ENCODE measurements around the gene CARD14. TPM values are rescaled to one million over a fixed set of nuclear protein-coding genes. Genes with fewer than 3 reads are reported as not detected.

The CARD14 gene
- total RNA-seq, 1 experiment from 2014 or later, result not detected

DNA sequence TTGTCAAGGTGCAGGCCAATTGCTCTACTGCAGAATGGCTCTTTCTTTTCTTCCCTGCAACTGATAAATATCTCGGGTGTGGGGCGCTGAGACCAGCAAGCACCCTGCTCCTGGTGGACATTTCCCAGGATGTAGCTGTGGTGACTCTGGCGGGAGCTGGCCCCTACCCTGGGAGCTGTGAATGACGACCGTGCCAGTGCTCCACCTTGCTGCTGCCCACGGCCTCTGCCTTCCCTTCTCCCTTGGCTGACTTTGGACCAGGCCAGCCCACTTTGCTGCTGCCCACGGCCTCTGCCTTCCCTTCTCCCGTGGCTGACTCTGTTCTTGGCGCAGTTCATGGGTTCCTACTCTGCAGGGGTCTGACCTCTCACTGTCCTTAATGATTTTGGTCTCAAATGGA lies 16.1 kb downstream of the CARD14 start:
- ChIA-PET CTCF (no interaction called here), POLR2A (no interaction called here)
- intact Hi-C loops (cut with micrococcal nuclease; ENCODE audit: unreplicated experiment) (no loop called here), in situ Hi-C loops (cut with HindIII; ENCODE audit: low pct_unique_long_range_greater_than_20kb, low sequenced_read_pairs) (no loop called here)
- TF ChIP-seq, protein P1, sequence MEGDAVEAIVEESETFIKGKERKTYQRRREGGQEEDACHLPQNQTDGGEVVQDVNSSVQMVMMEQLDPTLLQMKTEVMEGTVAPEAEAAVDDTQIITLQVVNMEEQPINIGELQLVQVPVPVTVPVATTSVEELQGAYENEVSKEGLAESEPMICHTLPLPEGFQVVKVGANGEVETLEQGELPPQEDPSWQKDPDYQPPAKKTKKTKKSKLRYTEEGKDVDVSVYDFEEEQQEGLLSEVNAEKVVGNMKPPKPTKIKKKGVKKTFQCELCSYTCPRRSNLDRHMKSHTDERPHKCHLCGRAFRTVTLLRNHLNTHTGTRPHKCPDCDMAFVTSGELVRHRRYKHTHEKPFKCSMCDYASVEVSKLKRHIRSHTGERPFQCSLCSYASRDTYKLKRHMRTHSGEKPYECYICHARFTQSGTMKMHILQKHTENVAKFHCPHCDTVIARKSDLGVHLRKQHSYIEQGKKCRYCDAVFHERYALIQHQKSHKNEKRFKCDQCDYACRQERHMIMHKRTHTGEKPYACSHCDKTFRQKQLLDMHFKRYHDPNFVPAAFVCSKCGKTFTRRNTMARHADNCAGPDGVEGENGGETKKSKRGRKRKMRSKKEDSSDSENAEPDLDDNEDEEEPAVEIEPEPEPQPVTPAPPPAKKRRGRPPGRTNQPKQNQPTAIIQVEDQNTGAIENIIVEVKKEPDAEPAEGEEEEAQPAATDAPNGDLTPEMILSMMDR (IDR thresholded peaks at IDR 0.05), result no peak
- TF ChIP-seq TCF7L2 (IDR thresholded peaks at IDR 0.05; ENCODE audit: low read depth, low read length) (no peak), POLR2AphosphoS5 (IDR thresholded peaks at IDR 0.05; ENCODE audit: low read depth, low read length) (no peak), SIN3A (IDR thresholded peaks at IDR 0.05; ENCODE audit: borderline replicate concordance, insufficient read depth, low read depth, low read length) (no peak)
- TF ChIP-seq, protein P2, sequence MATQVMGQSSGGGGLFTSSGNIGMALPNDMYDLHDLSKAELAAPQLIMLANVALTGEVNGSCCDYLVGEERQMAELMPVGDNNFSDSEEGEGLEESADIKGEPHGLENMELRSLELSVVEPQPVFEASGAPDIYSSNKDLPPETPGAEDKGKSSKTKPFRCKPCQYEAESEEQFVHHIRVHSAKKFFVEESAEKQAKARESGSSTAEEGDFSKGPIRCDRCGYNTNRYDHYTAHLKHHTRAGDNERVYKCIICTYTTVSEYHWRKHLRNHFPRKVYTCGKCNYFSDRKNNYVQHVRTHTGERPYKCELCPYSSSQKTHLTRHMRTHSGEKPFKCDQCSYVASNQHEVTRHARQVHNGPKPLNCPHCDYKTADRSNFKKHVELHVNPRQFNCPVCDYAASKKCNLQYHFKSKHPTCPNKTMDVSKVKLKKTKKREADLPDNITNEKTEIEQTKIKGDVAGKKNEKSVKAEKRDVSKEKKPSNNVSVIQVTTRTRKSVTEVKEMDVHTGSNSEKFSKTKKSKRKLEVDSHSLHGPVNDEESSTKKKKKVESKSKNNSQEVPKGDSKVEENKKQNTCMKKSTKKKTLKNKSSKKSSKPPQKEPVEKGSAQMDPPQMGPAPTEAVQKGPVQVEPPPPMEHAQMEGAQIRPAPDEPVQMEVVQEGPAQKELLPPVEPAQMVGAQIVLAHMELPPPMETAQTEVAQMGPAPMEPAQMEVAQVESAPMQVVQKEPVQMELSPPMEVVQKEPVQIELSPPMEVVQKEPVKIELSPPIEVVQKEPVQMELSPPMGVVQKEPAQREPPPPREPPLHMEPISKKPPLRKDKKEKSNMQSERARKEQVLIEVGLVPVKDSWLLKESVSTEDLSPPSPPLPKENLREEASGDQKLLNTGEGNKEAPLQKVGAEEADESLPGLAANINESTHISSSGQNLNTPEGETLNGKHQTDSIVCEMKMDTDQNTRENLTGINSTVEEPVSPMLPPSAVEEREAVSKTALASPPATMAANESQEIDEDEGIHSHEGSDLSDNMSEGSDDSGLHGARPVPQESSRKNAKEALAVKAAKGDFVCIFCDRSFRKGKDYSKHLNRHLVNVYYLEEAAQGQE (IDR thresholded peaks at IDR 0.05; ENCODE audit: insufficient read depth in 1 of 2, low read depth in 2 of 2, low read length in 1 of 2), result no peak
- Histone ChIP-seq H3K4me3 (ENCODE audit: low read depth in 2 of 2, low read length in 2 of 2) (no peak overlapping the region), H3K9me3 (ENCODE audit: control insufficient read depth, insufficient read depth, low read depth, low read length) (no peaks in the 10 kb centered on the region), H3K4me1 (ENCODE audit: control insufficient read depth, insufficient read depth, low read length) (no peaks in the 10 kb centered on the region; the same call in 1 of the 2 replicates), H3K27me3 (ENCODE audit: control insufficient read depth, insufficient read depth, low read length) (no peaks in the 10 kb centered on the region), H3K36me3 (ENCODE audit: control insufficient read depth, insufficient read depth, low read length) (no peaks in the 10 kb centered on the region), H3K27ac (ENCODE audit: low read length) (no peak overlapping the region)
- no TSS peak for BruUV-seq (replicated peaks)
- ATAC-seq, result no peak
- no peak for DNase-seq (ENCODE audit: low read depth, low spot score)

DNA sequence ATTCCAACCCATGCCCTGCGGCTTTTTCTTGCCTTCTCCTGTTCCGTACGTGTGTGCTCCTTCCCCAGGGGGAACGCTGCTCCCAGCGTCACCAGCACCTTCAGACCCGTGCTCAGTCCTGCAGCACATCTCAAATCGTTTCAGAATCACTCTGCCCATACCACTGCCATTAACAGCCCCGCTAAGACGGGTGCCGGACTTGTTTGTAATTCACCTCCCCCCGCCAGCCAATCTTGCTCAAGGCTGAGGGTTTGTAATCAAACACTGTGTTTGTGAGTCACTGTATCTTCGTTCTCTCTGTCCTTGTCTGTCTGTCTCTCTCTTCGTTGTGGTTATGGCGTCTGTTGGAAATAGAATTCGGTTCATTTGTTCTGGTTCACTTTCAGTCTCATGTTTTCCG lies 17.3 kb downstream of the CARD14 start:
- BruUV-seq (replicated peaks), result no TSS peak
- ChIA-PET CTCF (no interaction called here), POLR2A (no interaction called here)
- Histone ChIP-seq H3K9me3 (ENCODE audit: control insufficient read depth, insufficient read depth, low read depth, low read length) (no peaks in the 10 kb centered on the region), H3K36me3 (ENCODE audit: control insufficient read depth, insufficient read depth, low read length) (no peaks in the 10 kb centered on the region), H3K27me3 (ENCODE audit: control insufficient read depth, insufficient read depth, low read length) (no peaks in the 10 kb centered on the region), H3K27ac (ENCODE audit: low read length) (no peak overlapping the region), H3K4me1 (ENCODE audit: control insufficient read depth, insufficient read depth, low read length) (no peaks in the 10 kb centered on the region; the same call in 1 of the 2 replicates), H3K4me3 (ENCODE audit: low read depth in 2 of 2, low read length in 2 of 2) (no peak overlapping the region)
- TF ChIP-seq, protein P2 (IDR thresholded peaks at IDR 0.05; ENCODE audit: insufficient read depth in 1 of 2, low read depth in 2 of 2, low read length in 1 of 2), result no peak
- no peak for TF ChIP-seq TCF7L2 (IDR thresholded peaks at IDR 0.05; ENCODE audit: low read depth, low read length)
- TF ChIP-seq, protein P1 (IDR thresholded peaks at IDR 0.05), result no peak
- no peak for TF ChIP-seq SIN3A (IDR thresholded peaks at IDR 0.05; ENCODE audit: borderline replicate concordance, insufficient read depth, low read depth, low read length)
- no peak for TF ChIP-seq POLR2AphosphoS5 (IDR thresholded peaks at IDR 0.05; ENCODE audit: low read depth, low read length)
- in situ Hi-C loops (cut with HindIII; ENCODE audit: low pct_unique_long_range_greater_than_20kb, low sequenced_read_pairs) (no loop called here), intact Hi-C loops (cut with micrococcal nuclease; ENCODE audit: unreplicated experiment) (no loop called here)
- no peak for DNase-seq (ENCODE audit: low read depth, low spot score)
- ATAC-seq, result no peak
